Smooth muscle cell (in vitro differentiated cells): ENCODE data around the gene RXFP4. TPM values are rescaled to one million over a fixed set of nuclear protein-coding genes. Genes with fewer than 3 reads are reported as not detected.

Experiments
- DNase-seq: peaks from one replicate; lab custom pipeline; 2025; ENCODE audit not compliant: unreplicated experiment; lab: John Stamatoyannopoulos, UW
- H2AFZ ChIP-seq: fragments of 200-600 bp; sonication (generic); 2 replicates; pipeline ENCODE4 v1.6.0; 2016; ENCODE audit warnings: antibody characterized with exemption, low read depth, mild to moderate bottlenecking
- H3F3A ChIP-seq: fragments of 200-600 bp; sonication (generic); 2 replicates; pipeline ENCODE4 v1.6.0; 2017; ENCODE audit warnings: antibody characterized with exemption, low read depth
- H3K27ac ChIP-seq: fragments of 200-600 bp; sonication (generic); 2 replicates; pipeline ENCODE4 v1.5.1; 2016; ENCODE audit warnings: low read depth, mild to moderate bottlenecking
- H3K27me3 ChIP-seq: fragments of 200-600 bp; sonication (generic); 2 replicates; pipeline ENCODE4 v1.6.1; 2016; ENCODE audit warnings: low read depth, mild to moderate bottlenecking
- H3K36me3 ChIP-seq: fragments of 200-600 bp; sonication (generic); 2 replicates; pipeline ENCODE4 v1.5.1; 2016; ENCODE audit warnings: low read depth
- H3K4me1 ChIP-seq: fragments of 200-600 bp; sonication (generic); 2 replicates; pipeline ENCODE4 v1.5.1; 2016; ENCODE audit warnings: low read depth
- H3K4me2 ChIP-seq: fragments of 200-600 bp; sonication (generic); 2 replicates; pipeline ENCODE4 v1.6.0; 2016; ENCODE audit warnings: mild to moderate bottlenecking
- H3K4me3 ChIP-seq: fragments of 200-600 bp; sonication (generic); 2 replicates; pipeline ENCODE4 v1.5.1; 2016; ENCODE audit warnings: mild to moderate bottlenecking
- H3K79me2 ChIP-seq: fragments of 200-600 bp; sonication (generic); 2 replicates; pipeline ENCODE4 v1.6.0; 2016; ENCODE audit warnings: low read depth, mild to moderate bottlenecking
- H3K9ac ChIP-seq: fragments of 200-600 bp; sonication (generic); 2 replicates; pipeline ENCODE4 v1.6.0; 2016; ENCODE audit warnings: low read depth
- H3K9me3 ChIP-seq: fragments of 200-600 bp; sonication (generic); replicated peaks from 2 replicates; pipeline ENCODE4 v1.5.1; 2016; ENCODE audit warnings: low read depth
- H4K20me1 ChIP-seq: fragments of 200-600 bp; sonication (generic); 2 replicates; pipeline ENCODE4 v1.6.0; 2016; ENCODE audit warnings: low read depth
- WGBS: methylation state at CpG from one replicate; pipeline ENCODE4 v1.1.7; 2016; ENCODE audit warnings: low lambda C conversion rate; 5-methylcytosine and 5-hydroxymethylcytosine counted together
- polyA plus RNA-seq: library from polyadenylated mRNA; unstranded; fragments of >200 nt; fragmentation: Nextera tagmentation; extraction: Ambion mirVana; gene quantifications from 2 replicates; pipeline ENCODE4 v1.2.1, GENCODE V29; 2016
- total RNA-seq: library from RNA; depleted of rRNA; stranded (reverse); fragments of >200 nt; gene quantifications from 2 replicates; pipeline ENCODE4 v1.2.3, GENCODE V29; 2014
- TF ChIP-seq, protein P1 (sequence below): fragments of 200-600 bp; sonication (generic); IDR thresholded peaks from 2 replicates; pipeline ENCODE4 v1.5.1; 2017; ENCODE audit warnings: borderline replicate concordance, mild to moderate bottlenecking, antibody characterized with exemption; ENCODE audit not compliant: insufficient read depth, poor library complexity, severe bottlenecking

RXFP4 gene
- total and polyA plus RNA-seq, 2 experiments from 2014 or later: 0.66 TPM; not detected in 1

DNA sequence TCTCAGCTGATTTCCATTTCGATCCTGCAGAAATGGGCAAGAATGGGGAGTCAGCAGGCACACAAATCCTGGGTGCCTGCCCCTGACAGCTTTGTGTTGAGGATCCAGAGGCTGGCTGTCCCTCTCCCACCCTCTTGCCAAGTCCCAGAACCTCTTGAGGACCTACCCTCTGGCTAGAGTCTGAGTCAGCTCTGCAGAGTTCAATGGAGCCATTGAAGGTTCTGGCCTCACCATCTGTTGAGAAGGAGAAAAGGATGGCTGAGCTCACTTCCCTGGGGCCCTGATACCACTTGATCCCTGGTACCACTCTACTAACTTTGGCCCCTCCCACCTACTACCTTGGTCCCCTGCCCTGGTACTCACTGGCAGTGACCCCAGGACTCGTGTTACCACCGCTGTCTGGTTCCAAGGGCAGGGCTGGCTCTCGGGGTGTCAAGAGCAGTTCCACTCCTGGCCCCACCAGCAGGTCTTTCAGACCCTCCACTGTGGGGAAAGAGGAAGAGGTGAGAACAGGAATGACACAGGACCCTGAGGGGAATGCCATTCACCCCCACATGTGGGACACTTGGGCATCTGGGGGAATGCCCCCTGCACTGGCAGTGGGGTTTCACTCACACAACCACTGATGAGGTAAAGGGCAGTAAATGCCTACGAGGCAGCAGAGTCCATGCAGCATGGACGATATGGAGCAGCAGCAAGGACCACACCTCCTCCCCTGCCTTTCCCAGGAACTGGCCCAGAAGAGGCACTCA, 10.5 kb downstream of the RXFP4 start:
- H3K27me3 ChIP-seq: no peaks in the 10 kb centered on the region
- peaks cover 8% of the 10 kb centered on the region for H3F3A ChIP-seq
- H3K4me3 ChIP-seq: no peak overlapping the region
- H3K9me3 ChIP-seq: no peaks in the 10 kb centered on the region
- H3K27ac ChIP-seq: no peak overlapping the region
- H4K20me1 ChIP-seq: peaks cover 8% of the 10 kb centered on the region
- 84% methylated on average over 6 of the region's 6 CpGs for WGBS
- peaks cover 16% of the 10 kb centered on the region for H3K36me3 ChIP-seq
- DNase-seq: no peak
- no peaks in the 10 kb centered on the region for H3K4me1 ChIP-seq
- TF ChIP-seq, protein P1, sequence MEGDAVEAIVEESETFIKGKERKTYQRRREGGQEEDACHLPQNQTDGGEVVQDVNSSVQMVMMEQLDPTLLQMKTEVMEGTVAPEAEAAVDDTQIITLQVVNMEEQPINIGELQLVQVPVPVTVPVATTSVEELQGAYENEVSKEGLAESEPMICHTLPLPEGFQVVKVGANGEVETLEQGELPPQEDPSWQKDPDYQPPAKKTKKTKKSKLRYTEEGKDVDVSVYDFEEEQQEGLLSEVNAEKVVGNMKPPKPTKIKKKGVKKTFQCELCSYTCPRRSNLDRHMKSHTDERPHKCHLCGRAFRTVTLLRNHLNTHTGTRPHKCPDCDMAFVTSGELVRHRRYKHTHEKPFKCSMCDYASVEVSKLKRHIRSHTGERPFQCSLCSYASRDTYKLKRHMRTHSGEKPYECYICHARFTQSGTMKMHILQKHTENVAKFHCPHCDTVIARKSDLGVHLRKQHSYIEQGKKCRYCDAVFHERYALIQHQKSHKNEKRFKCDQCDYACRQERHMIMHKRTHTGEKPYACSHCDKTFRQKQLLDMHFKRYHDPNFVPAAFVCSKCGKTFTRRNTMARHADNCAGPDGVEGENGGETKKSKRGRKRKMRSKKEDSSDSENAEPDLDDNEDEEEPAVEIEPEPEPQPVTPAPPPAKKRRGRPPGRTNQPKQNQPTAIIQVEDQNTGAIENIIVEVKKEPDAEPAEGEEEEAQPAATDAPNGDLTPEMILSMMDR: no peak
- no peaks in the 10 kb centered on the region for H3K79me2 ChIP-seq
- no peak overlapping the region for H3K9ac ChIP-seq
- H3K4me2 ChIP-seq: no peak overlapping the region
- H2AFZ ChIP-seq: no peak overlapping the region

DNA sequence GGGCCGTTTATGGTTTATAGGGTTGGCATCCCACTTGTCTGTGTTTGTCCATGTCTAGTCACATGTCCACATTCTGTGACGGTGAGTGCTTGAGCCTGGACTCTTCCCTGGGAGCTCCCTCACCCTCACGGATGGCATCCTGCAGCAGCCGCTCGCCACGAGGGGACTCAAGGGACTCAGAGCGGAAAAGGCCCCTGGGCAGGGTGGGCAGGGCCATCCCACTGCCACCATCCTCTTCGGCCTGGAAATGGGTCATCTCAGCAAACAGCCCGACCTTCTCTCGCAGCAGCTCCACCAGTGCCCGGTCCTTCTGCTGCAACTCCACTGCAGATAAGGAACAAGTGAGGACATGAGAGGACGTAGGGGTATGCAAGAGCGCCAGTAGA, 11.1 kb downstream of the RXFP4 start:
- Histone ChIP-seq H3K36me3 (peaks cover 16% of the 10 kb centered on the region), H3K4me3 (no peak overlapping the region), H3K4me1 (no peaks in the 10 kb centered on the region), H3K27ac (no peak overlapping the region), H3K27me3 (no peaks in the 10 kb centered on the region), H3K79me2 (no peaks in the 10 kb centered on the region), H3K4me2 (no peak overlapping the region), H3K9ac (no peak overlapping the region), H3K9me3 (no peaks in the 10 kb centered on the region), H2AFZ (no peak overlapping the region), H3F3A (peaks cover 4% of the 10 kb centered on the region), H4K20me1 (peaks cover 8% of the 10 kb centered on the region)
- 96% methylated on average over 13 of the region's 13 CpGs for WGBS
- DNase-seq: no peak
- TF ChIP-seq, protein P1: no peak

GRCh38 chr1:155954645-155955044, 13.2 kb downstream of the RXFP4 start:
- no peak for DNase-seq
- H2AFZ ChIP-seq: no peak overlapping the region
- H4K20me1 ChIP-seq: peaks cover 15% of the 10 kb centered on the region
- no peak overlapping the region for H3K27ac ChIP-seq
- 96% methylated on average over 3 of the region's 3 CpGs for WGBS
- H3K36me3 ChIP-seq: peaks cover 15% of the 10 kb centered on the region
- H3K4me3 ChIP-seq: no peak overlapping the region
- TF ChIP-seq, protein P1: no peak
- no peaks in the 10 kb centered on the region for H3K27me3 ChIP-seq
- H3F3A ChIP-seq: peaks cover 4% of the 10 kb centered on the region
- H3K9ac ChIP-seq: no peak overlapping the region
- H3K79me2 ChIP-seq: no peaks in the 10 kb centered on the region
- no peaks in the 10 kb centered on the region for H3K4me1 ChIP-seq
- no peaks in the 10 kb centered on the region for H3K9me3 ChIP-seq
- H3K4me2 ChIP-seq: no peak overlapping the region

DNA sequence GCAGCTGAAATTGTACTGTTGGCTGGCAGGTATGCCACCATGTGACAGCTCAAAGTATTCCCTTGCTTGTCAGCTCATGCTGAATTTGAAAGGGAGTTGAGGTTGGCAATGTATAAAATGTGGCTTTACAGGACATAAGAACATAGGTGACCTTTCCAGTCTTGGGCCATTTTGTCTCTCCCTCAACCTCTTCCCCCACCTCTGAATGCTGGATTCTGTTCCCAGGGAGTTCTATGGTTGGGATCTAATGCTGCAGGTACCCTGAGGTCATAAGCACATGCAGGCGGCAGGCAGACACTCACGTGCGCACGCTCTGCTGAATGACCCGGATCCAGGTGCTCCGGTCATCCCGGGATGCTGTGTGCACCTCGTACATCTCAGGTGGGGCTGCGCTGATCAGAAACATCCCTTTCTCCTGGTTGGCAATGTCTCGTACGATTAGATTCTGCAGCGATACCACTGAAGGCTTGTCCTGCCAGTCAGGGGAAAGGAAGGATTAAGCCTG, 16.0 kb downstream of the RXFP4 start:
- no peaks in the 10 kb centered on the region for H3K9me3 ChIP-seq
- no peak overlapping the region for H3K27ac ChIP-seq
- H3K4me1 ChIP-seq: peaks cover 4% of the 10 kb centered on the region
- H3K27me3 ChIP-seq: no peaks in the 10 kb centered on the region
- DNase-seq: no peak
- no peak overlapping the region for H2AFZ ChIP-seq
- 98% methylated on average over 12 of the region's 12 CpGs for WGBS
- peaks cover 37% of the 10 kb centered on the region for H4K20me1 ChIP-seq
- TF ChIP-seq, protein P1: no peak
- H3F3A ChIP-seq: no peaks in the 10 kb centered on the region
- H3K4me3 ChIP-seq: no peak overlapping the region
- no peak overlapping the region for H3K4me2 ChIP-seq
- H3K79me2 ChIP-seq: peaks cover 4% of the 10 kb centered on the region
- peaks cover 15% of the 10 kb centered on the region for H3K36me3 ChIP-seq
- no peak overlapping the region for H3K9ac ChIP-seq
